Naive thymus-derived CD4-positive, alpha-beta T cell (primary cell): ENCODE data around the gene MTCH1. TPM values are rescaled to one million over a fixed set of nuclear protein-coding genes. Genes with fewer than 3 reads are reported as not detected.

Experiments
- ATAC-seq: fragments of 150-1000 bp; cut with Tn5 transposase; 2 replicates; pipeline ENCODE4 v1.10.0; 2021; ENCODE audit warnings: mild to moderate bottlenecking, moderate library complexity
- CTCF ChIA-PET: fragments of 350-600 bp; sonication (Branson Sonifier 250); formaldehyde crosslinking; loops from one replicate; lab custom pipeline; 2021; ENCODE audit warnings: antibody characterized with exemption; lab: Charles Lee
- POLR2A ChIA-PET: fragments of 350-600 bp; sonication (Branson Sonifier 250); formaldehyde crosslinking; loops from one replicate; lab custom pipeline; 2021; ENCODE audit warnings: antibody characterized with exemption, inconsistent platforms; lab: Charles Lee
- DNase-seq, 9 donors: peaks; one replicate each; pipeline versions ENCODE4 v3.0.0 to v3.0.0-alpha.2; 2020 to 2022; ENCODE audit warnings: mixed read lengths in 1 of 9
- H3K27ac ChIP-seq: one replicate; pipeline ENCODE4 v1.7.0; 2013; ENCODE audit warnings: mild to moderate bottlenecking, low read depth, low read length, moderate library complexity
- H3K27me3 ChIP-seq, 2 donors: one replicate each; pipeline ENCODE4 v1.7.0; 2013; ENCODE audit warnings: low read length in 2 of 2, mild to moderate bottlenecking in 2 of 2, moderate library complexity in 2 of 2; ENCODE audit not compliant: control insufficient read depth in 2 of 2, insufficient read depth in 2 of 2
- H3K36me3 ChIP-seq, 3 experiments: 1 replicate in 2 of 3; 2 replicates in 1 of 3; pipeline ENCODE4 v1.7.0; 2013; ENCODE audit warnings: low read length in 3 of 3, mild to moderate bottlenecking in 3 of 3, moderate library complexity in 1 of 3; ENCODE audit not compliant: insufficient read depth in 3 of 3, control insufficient read depth in 2 of 3
- H3K4me1 ChIP-seq, 2 donors: one replicate each; pipeline ENCODE4 v1.7.0; 2013; ENCODE audit warnings: low read length in 2 of 2, mild to moderate bottlenecking in 2 of 2, moderate library complexity in 1 of 2; ENCODE audit not compliant: control insufficient read depth in 2 of 2, insufficient read depth in 2 of 2
- H3K4me3 ChIP-seq: 2 replicates; pipeline ENCODE4 v1.7.0; 2013; ENCODE audit warnings: mild to moderate bottlenecking, low read length
- H3K9me3 ChIP-seq, 3 experiments: 1 replicate in 2 of 3; 2 replicates in 1 of 3; pipeline ENCODE4 v1.7.0; 2013; ENCODE audit warnings: low read length in 3 of 3; ENCODE audit not compliant: control insufficient read depth in 2 of 3
- H3K27ac Mint-ChIP-seq, 9 donors: one replicate each; pipeline ENCODE4 v1.8.0; 2020 to 2022; ENCODE audit warnings: mixed read lengths in 9 of 9, mild to moderate bottlenecking in 8 of 9, moderate library complexity in 5 of 9, inconsistent platforms in 2 of 9
- H3K27me3 Mint-ChIP-seq, 5 donors: one replicate each; pipeline ENCODE4 v1.8.0; 2021 to 2022; ENCODE audit warnings: mixed read lengths in 5 of 5, mild to moderate bottlenecking in 1 of 5
- H3K36me3 Mint-ChIP-seq, 5 donors: one replicate each; pipeline ENCODE4 v1.8.0; 2020 to 2022; ENCODE audit warnings: mixed read lengths in 5 of 5, mild to moderate bottlenecking in 3 of 5, inconsistent platforms in 1 of 5
- H3K4me1 Mint-ChIP-seq, 7 donors: one replicate each; pipeline ENCODE4 v1.8.0; 2020 to 2022; ENCODE audit warnings: mixed read lengths in 7 of 7, mild to moderate bottlenecking in 3 of 7, inconsistent platforms in 1 of 7
- H3K4me3 Mint-ChIP-seq, 10 donors: one replicate each; pipeline ENCODE4 v1.8.0; 2020 to 2022; ENCODE audit warnings: mild to moderate bottlenecking in 10 of 10, mixed read lengths in 10 of 10, moderate library complexity in 6 of 10, inconsistent platforms in 2 of 10
- H3K9me3 Mint-ChIP-seq, 11 donors: one replicate each; pipeline ENCODE4 v1.8.0; 2020 to 2022; ENCODE audit warnings: mixed read lengths in 11 of 11, mild to moderate bottlenecking in 4 of 11, inconsistent platforms in 1 of 11, moderate library complexity in 1 of 11
- intact Hi-C, 2 donors: fragments of 100-400 bp; cut with micrococcal nuclease; formaldehyde crosslinking; loops; one replicate each; pipeline ENCODE4 v1.15.1; 2023
- polyA plus RNA-seq, 2 donors: library from polyadenylated mRNA; unstranded; fragments of 300-500 nt; fragmentation: Illumina TruSeq; gene quantifications; one replicate each; pipeline ENCODE4 v1.2.3, GENCODE V29; 2021
- total RNA-seq, 6 experiments: library from RNA in 5 of 6; stranded (reverse) in 5 of 6; gene quantifications; 1 replicate in 5 of 6; 2 replicates in 1 of 6; pipeline ENCODE4 v1.2.3 and lab custom pipeline; 2021 to 2026

Gene MTCH1
- total and polyA plus RNA-seq, 7 experiments from 2014 or later, result 75.2 to 198 (median 130) TPM

- peaks cover 16 to 57% (median 32%) of the 10 kb centered on the region in 3 experiments for H3K36me3 ChIP-seq
- POLR2A ChIA-PET, result interaction anchor here (0.9 to 1.1 kb wide), 2 partner anchors 94 to 104 kb away, joined by 4 to 5 read pairs; partner anchors contain the start of gene C6orf89
- H3K4me3 ChIP-seq, result no peak overlapping the region
- H3K4me3 Mint-ChIP-seq, result peak overlapping the region in 2 of 10 donors; percentile 2 to 20
- no peaks in the 10 kb centered on the region for H3K27me3 Mint-ChIP-seq
- peaks cover 0 to 33% (median 27%) of the 10 kb centered on the region in 7 donors for H3K4me1 Mint-ChIP-seq
- no peaks in the 10 kb centered on the region for H3K27me3 ChIP-seq
- DNase-seq (peak in 6 of 9 donors; percentile 36 to 62 (median 48)), ATAC-seq (peak; percentile 70)
- peaks cover 0 to 39% (median 20%) of the 10 kb centered on the region in 5 donors for H3K36me3 Mint-ChIP-seq
- H3K4me1 ChIP-seq, result peaks cover 13 to 20% of the 10 kb centered on the region in 2 donors
- no peaks in the 10 kb centered on the region for H3K9me3 Mint-ChIP-seq
- H3K27ac ChIP-seq, result no peak overlapping the region
- CTCF ChIA-PET, result interaction anchor here (0.5 to 1.7 kb wide), 6 partner anchors 38 to 410 kb away, joined by 3 to 6 read pairs (median 4); partner anchors contain the start of gene C6orf89
- H3K27ac Mint-ChIP-seq, result peak overlapping the region; percentile 44 to 88 (median 80)
- intact Hi-C loops, result loop anchor here (1.0 kb wide), 5 partner anchors 39 to 213 kb away; partner anchors contain the start of gene C6orf89 (in 2 of the 2)
- H3K9me3 ChIP-seq, result no peaks in the 10 kb centered on the region
Observed at GRCh38 chr6:36979347-36979742, 6.7 kb downstream of the MTCH1 start.

- H3K4me1 Mint-ChIP-seq, result peaks cover 0 to 33% (median 27%) of the 10 kb centered on the region in 7 donors
- ATAC-seq (no peak), DNase-seq (no peak)
- H3K27ac Mint-ChIP-seq, result peak overlapping the region; percentile 44 to 88 (median 77)
- H3K27me3 Mint-ChIP-seq, result no peaks in the 10 kb centered on the region
- CTCF ChIA-PET, result interaction anchor here (0.7 to 1.7 kb wide), 4 partner anchors 39 to 231 kb away, joined by 3 to 6 read pairs (median 4); partner anchors contain the start of gene C6orf89
- H3K4me3 Mint-ChIP-seq, result no peak overlapping the region
- intact Hi-C loops, result loop anchor here (1.0 kb wide), 5 partner anchors 40 to 212 kb away; partner anchors contain the start of gene C6orf89 (in 2 of the 2)
- no peak overlapping the region for H3K4me3 ChIP-seq
- POLR2A ChIA-PET, result interaction anchor here (0.9 to 1.1 kb wide), 2 partner anchors 94 to 103 kb away, joined by 4 to 5 read pairs; partner anchors contain the start of gene C6orf89
- peaks cover 7 to 13% of the 10 kb centered on the region in 2 donors for H3K4me1 ChIP-seq
- H3K27me3 ChIP-seq, result no peaks in the 10 kb centered on the region
- no peaks in the 10 kb centered on the region for H3K9me3 ChIP-seq
- peaks cover 0 to 42% (median 20%) of the 10 kb centered on the region in 5 donors for H3K36me3 Mint-ChIP-seq
- peaks cover 16 to 64% (median 39%) of the 10 kb centered on the region in 3 experiments for H3K36me3 ChIP-seq
- no peak overlapping the region for H3K27ac ChIP-seq
- no peaks in the 10 kb centered on the region for H3K9me3 Mint-ChIP-seq
Observed at GRCh38 chr6:36978421-36979346, 7.3 kb downstream of the MTCH1 start.

GRCh38 chr6:36977470-36977941 is 8.5 kb downstream of the MTCH1 start:
- no peaks in the 10 kb centered on the region for H3K9me3 Mint-ChIP-seq
- DNase-seq, result no peak
- ATAC-seq, result peak; percentile 39
- ChIA-PET POLR2A (interaction anchor here (0.6 kb wide), 1 partner anchor 12 kb away, joined by 3 read pairs; no protein-coding TSS in a partner anchor), CTCF (interaction anchor here (0.6 to 0.8 kb wide), 2 partner anchors 19 to 231 kb away, joined by 3 read pairs; no protein-coding TSS in a partner anchor)
- H3K4me1 Mint-ChIP-seq, result peaks cover 0 to 35% (median 27%) of the 10 kb centered on the region in 7 donors
- Histone ChIP-seq H3K27ac (no peak overlapping the region), H3K4me3 (no peak overlapping the region), H3K36me3 (peaks cover 20 to 76% (median 42%) of the 10 kb centered on the region in 3 experiments), H3K9me3 (no peaks in the 10 kb centered on the region), H3K27me3 (no peaks in the 10 kb centered on the region), H3K4me1 (peaks cover 0 to 3% of the 10 kb centered on the region in 2 donors)
- intact Hi-C loops, result no loop called here
- H3K27ac Mint-ChIP-seq, result peak overlapping the region in 4 of 9 donors; percentile 22 to 78 (median 70)
- H3K4me3 Mint-ChIP-seq, result no peak overlapping the region
- H3K27me3 Mint-ChIP-seq, result no peaks in the 10 kb centered on the region
- H3K36me3 Mint-ChIP-seq, result peaks cover 0 to 51% (median 20%) of the 10 kb centered on the region in 5 donors

- DNase-seq, result no peak
- H3K36me3 ChIP-seq, result peaks cover 25 to 81% (median 46%) of the 10 kb centered on the region in 3 experiments
- Mint-ChIP-seq H3K27me3 (no peaks in the 10 kb centered on the region), H3K36me3 (peaks cover 0 to 54% (median 22%) of the 10 kb centered on the region in 5 donors), H3K4me1 (peaks cover 0 to 33% (median 24%) of the 10 kb centered on the region in 7 donors), H3K4me3 (no peak overlapping the region), H3K9me3 (no peaks in the 10 kb centered on the region), H3K27ac (peak overlapping the region in 4 of 9 donors; percentile 12 to 78 (median 38))
- ChIA-PET POLR2A (interaction anchor here (0.6 kb wide), 1 partner anchor 8 kb away, joined by 4 read pairs; no protein-coding TSS in a partner anchor), CTCF (interaction anchor here (0.6 to 1.8 kb wide), 2 partner anchors 18 to 91 kb away, joined by 3 to 5 read pairs; partner anchors contain the start of gene C6orf89)
- H3K27ac ChIP-seq, result no peak overlapping the region
- no peak for ATAC-seq
- H3K9me3 ChIP-seq, result no peaks in the 10 kb centered on the region
- intact Hi-C loops, result no loop called here
- H3K4me3 ChIP-seq, result no peak overlapping the region
- H3K4me1 ChIP-seq, result peaks cover 0 to 3% of the 10 kb centered on the region in 2 donors
- no peaks in the 10 kb centered on the region for H3K27me3 ChIP-seq
Observed at GRCh38 chr6:36976931-36977330, 9.1 kb downstream of the MTCH1 start.

GRCh38 chr6:36976509-36976908 is 9.5 kb downstream of the MTCH1 start:
- Histone ChIP-seq H3K4me1 (peaks cover 0 to 3% of the 10 kb centered on the region in 2 donors), H3K27ac (no peak overlapping the region), H3K4me3 (no peak overlapping the region), H3K36me3 (peaks cover 29 to 82% (median 50%) of the 10 kb centered on the region in 3 experiments), H3K9me3 (no peaks in the 10 kb centered on the region), H3K27me3 (no peaks in the 10 kb centered on the region)
- ChIA-PET POLR2A (interaction anchor here (0.6 kb wide), 1 partner anchor 8 kb away, joined by 4 read pairs; no protein-coding TSS in a partner anchor), CTCF (interaction anchor here (1.8 kb wide), 1 partner anchor 91 kb away, joined by 5 read pairs; the partner anchor contains the start of gene C6orf89)
- H3K27ac Mint-ChIP-seq, result peak overlapping the region in 2 of 9 donors; percentile 51 to 78
- intact Hi-C loops, result no loop called here
- peaks cover 0 to 29% (median 21%) of the 10 kb centered on the region in 7 donors for H3K4me1 Mint-ChIP-seq
- ATAC-seq, result no peak
- no peaks in the 10 kb centered on the region for H3K27me3 Mint-ChIP-seq
- no peaks in the 10 kb centered on the region for H3K9me3 Mint-ChIP-seq
- DNase-seq, result no peak
- no peak overlapping the region for H3K4me3 Mint-ChIP-seq
- peaks cover 0 to 55% (median 21%) of the 10 kb centered on the region in 5 donors for H3K36me3 Mint-ChIP-seq

GRCh38 chr6:36976007-36976264 is 10.1 kb downstream of the MTCH1 start:
- DNase-seq, result no peak
- Mint-ChIP-seq H3K27me3 (no peaks in the 10 kb centered on the region), H3K9me3 (no peaks in the 10 kb centered on the region), H3K27ac (peak overlapping the region in 1 of 9 donors; percentile 22), H3K4me1 (peaks cover 0 to 24% (median 19%) of the 10 kb centered on the region in 7 donors), H3K4me3 (no peak overlapping the region), H3K36me3 (peaks cover 0 to 61% (median 21%) of the 10 kb centered on the region in 5 donors)
- no peaks in the 10 kb centered on the region for H3K27me3 ChIP-seq
- no peak overlapping the region for H3K4me3 ChIP-seq
- no peak for ATAC-seq
- intact Hi-C loops, result no loop called here
- CTCF ChIA-PET, result interaction anchor here (1.8 kb wide), 1 partner anchor 90 kb away, joined by 5 read pairs; the partner anchor contains the start of gene C6orf89
- H3K36me3 ChIP-seq, result peaks cover 35 to 82% (median 56%) of the 10 kb centered on the region in 3 experiments
- POLR2A ChIA-PET, result no interaction called here
- no peak overlapping the region for H3K27ac ChIP-seq
- H3K9me3 ChIP-seq, result no peaks in the 10 kb centered on the region
- H3K4me1 ChIP-seq, result peaks cover 0 to 3% of the 10 kb centered on the region in 2 donors
